ENCODE measurements around the gene PLIN5. TPM values are rescaled to one million over a fixed set of nuclear protein-coding genes. Genes with fewer than 3 reads are reported as not detected.

Gene PLIN5
- total RNA-seq, 1 donor from 2014 or later: not detected

GRCh38 chr19:4577020-4577782 is 42.2 kb upstream of the PLIN5 start:
- FAIRE-seq: no peak
- Histone ChIP-seq H3K4me3 (ENCODE audit: low read depth, low read length) (no peak overlapping the region), H3K27me3 (ENCODE audit: control insufficient read depth, insufficient read depth, low read length) (peaks cover 25% of the 10 kb centered on the region)

DNA sequence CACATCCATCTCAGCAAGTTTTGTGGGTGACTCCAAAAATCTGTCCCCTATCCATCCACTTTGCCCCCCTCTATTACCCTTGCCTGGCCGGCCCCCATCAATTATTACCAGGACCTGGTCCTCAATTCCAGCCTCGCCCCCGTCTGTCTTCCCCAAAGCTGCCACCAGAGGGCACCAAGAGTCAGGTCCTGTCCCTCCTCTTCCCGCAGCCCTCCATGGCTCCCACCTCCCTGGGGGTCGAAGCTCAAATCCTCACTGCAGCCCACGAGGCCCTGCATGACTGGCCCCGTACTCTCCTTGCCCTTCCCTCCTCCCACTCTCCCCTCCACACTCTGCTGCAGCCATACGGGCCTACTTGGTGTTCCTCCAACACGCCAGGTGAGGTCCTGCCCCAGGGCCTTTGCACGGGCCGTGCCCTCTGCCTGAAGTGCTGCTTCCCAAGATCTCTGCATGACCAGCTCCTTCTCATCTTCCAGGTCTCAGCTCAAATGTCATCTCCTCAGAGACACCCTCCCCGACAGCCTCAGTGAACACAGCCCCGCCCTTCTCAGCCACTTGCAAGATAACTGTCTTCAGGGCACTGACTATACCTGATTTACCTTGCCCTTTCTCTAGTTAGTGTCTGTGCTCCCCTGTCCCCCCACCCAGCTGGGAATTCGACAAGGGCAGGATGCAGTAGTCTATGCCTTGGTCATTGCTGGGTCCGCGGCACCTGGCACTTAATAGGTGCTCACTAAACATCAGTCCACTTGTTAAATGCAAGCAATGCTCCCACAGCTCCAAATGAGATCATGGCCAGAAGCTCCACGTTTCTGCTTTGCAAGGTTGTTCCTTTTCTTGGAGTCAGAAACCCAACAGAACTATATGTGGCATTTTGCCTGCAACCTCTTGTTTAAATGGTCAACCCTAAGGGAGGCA is 41.3 kb upstream of the PLIN5 start:
- Histone ChIP-seq H3K4me3 (ENCODE audit: low read depth, low read length) (no peak overlapping the region), H3K27me3 (ENCODE audit: control insufficient read depth, insufficient read depth, low read length) (peaks cover 20% of the 10 kb centered on the region), H3K36me3 (ENCODE audit: control insufficient read depth, insufficient read depth, low read length) (no peaks in the 10 kb centered on the region)
- FAIRE-seq: no peak
- TF ChIP-seq CTCF (IDR thresholded peaks at IDR 0.05; ENCODE audit: insufficient read depth, low read length, severe bottlenecking): peak; percentile 71
- peak; percentile 27 for DNase-seq (ENCODE audit: low read depth)

More at GRCh38 chr19:4577020-4577782, 42.2 kb upstream of the PLIN5 start:
- H3K36me3 ChIP-seq (ENCODE audit: control insufficient read depth, insufficient read depth, low read length): no peaks in the 10 kb centered on the region
- no peak for TF ChIP-seq CTCF (IDR thresholded peaks at IDR 0.05; ENCODE audit: insufficient read depth, low read length, severe bottlenecking)
- no peak for DNase-seq (ENCODE audit: low read depth)

- FAIRE-seq (no peak), DNase-seq (ENCODE audit: low read depth) (peak; percentile 42)
- Histone ChIP-seq H3K36me3 (ENCODE audit: control insufficient read depth, insufficient read depth, low read length) (no peaks in the 10 kb centered on the region), H3K4me3 (ENCODE audit: low read depth, low read length) (no peak overlapping the region), H3K27me3 (ENCODE audit: control insufficient read depth, insufficient read depth, low read length) (peaks cover 19% of the 10 kb centered on the region)
- no peak for TF ChIP-seq CTCF (IDR thresholded peaks at IDR 0.05; ENCODE audit: insufficient read depth, low read length, severe bottlenecking)
Observed at GRCh38 chr19:4575267-4576015, 40.4 kb upstream of the PLIN5 start.

GRCh38 chr19:4573682-4574081 is 38.7 kb upstream of the PLIN5 start:
- no peak for TF ChIP-seq CTCF (IDR thresholded peaks at IDR 0.05; ENCODE audit: insufficient read depth, low read length, severe bottlenecking)
- H3K4me3 ChIP-seq (ENCODE audit: low read depth, low read length): no peak overlapping the region
- H3K27me3 ChIP-seq (ENCODE audit: control insufficient read depth, insufficient read depth, low read length): peaks cover 2% of the 10 kb centered on the region
- H3K36me3 ChIP-seq (ENCODE audit: control insufficient read depth, insufficient read depth, low read length): no peaks in the 10 kb centered on the region
- no peak for DNase-seq (ENCODE audit: low read depth)
- no peak for FAIRE-seq

GRCh38 chr19:4571305-4571917 is 36.4 kb upstream of the PLIN5 start:
- FAIRE-seq (no peak), DNase-seq (ENCODE audit: low read depth) (no peak)
- Histone ChIP-seq H3K36me3 (ENCODE audit: control insufficient read depth, insufficient read depth, low read length) (no peaks in the 10 kb centered on the region), H3K4me3 (ENCODE audit: low read depth, low read length) (no peak overlapping the region), H3K27me3 (ENCODE audit: control insufficient read depth, insufficient read depth, low read length) (no peaks in the 10 kb centered on the region)
- no peak for TF ChIP-seq CTCF (IDR thresholded peaks at IDR 0.05; ENCODE audit: insufficient read depth, low read length, severe bottlenecking)

Measured in bronchial epithelial cell (primary cell).